HG03025 (cell line): ENCODE measurements around the gene MGAT3.

Source experiments
- ATAC-seq: cut with Tn5 transposase; IDR thresholded peaks from one replicate; pipeline ENCODE4 v1.9.1; 2021; ENCODE audit warnings: mild to moderate bottlenecking, moderate library complexity; ENCODE audit not compliant: unreplicated experiment, low FRiP score

MGAT3 gene

GRCh38 chr22:39449708-39450107, 7.1 kb upstream of the MGAT3 start:
- ATAC-seq, result no peak

GRCh38 chr22:39450258-39450955, 6.4 kb upstream of the MGAT3 start:
- ATAC-seq, result no peak

- no peak for ATAC-seq
These were observed 4.1 kb upstream of the MGAT3 start for GRCh38 chr22:39452740-39453040.

- ATAC-seq, result no peak
These were observed 2.9 kb upstream of the MGAT3 start for GRCh38 chr22:39453765-39454378.

- ATAC-seq, result no peak
These were observed 2.4 kb upstream of the MGAT3 start for GRCh38 chr22:39454385-39454871.

- ATAC-seq, result no peak
These were observed 365 bp downstream of the MGAT3 start for GRCh38 chr22:39457198-39457555.

- no peak for ATAC-seq
These were observed 988 bp downstream of the MGAT3 start for GRCh38 chr22:39457556-39458443.

- no peak for ATAC-seq
These were observed 1.8 kb downstream of the MGAT3 start for GRCh38 chr22:39458444-39459083.

GRCh38 chr22:39459681-39460080, 2.9 kb downstream of the MGAT3 start:
- ATAC-seq, result no peak

GRCh38 chr22:39462443-39463221, 5.8 kb downstream of the MGAT3 start:
- ATAC-seq, result no peak

GRCh38 chr22:39463277-39463676, 6.5 kb downstream of the MGAT3 start:
- ATAC-seq, result no peak

GRCh38 chr22:39463931-39464390, 7.1 kb downstream of the MGAT3 start:
- no peak for ATAC-seq

GRCh38 chr22:39466228-39467006, 9.6 kb downstream of the MGAT3 start:
- no peak for ATAC-seq

- ATAC-seq, result no peak
These were observed 10.6 kb downstream of the MGAT3 start for GRCh38 chr22:39467390-39467895.

GRCh38 chr22:39468487-39469325, 11.9 kb downstream of the MGAT3 start:
- no peak for ATAC-seq

GRCh38 chr22:39469326-39469680, 12.5 kb downstream of the MGAT3 start:
- no peak for ATAC-seq

- no peak for ATAC-seq
These were observed 13.1 kb downstream of the MGAT3 start for GRCh38 chr22:39469681-39470450.
